ENCODE measurements around the gene PAX6.

The PAX6 gene

DNA sequence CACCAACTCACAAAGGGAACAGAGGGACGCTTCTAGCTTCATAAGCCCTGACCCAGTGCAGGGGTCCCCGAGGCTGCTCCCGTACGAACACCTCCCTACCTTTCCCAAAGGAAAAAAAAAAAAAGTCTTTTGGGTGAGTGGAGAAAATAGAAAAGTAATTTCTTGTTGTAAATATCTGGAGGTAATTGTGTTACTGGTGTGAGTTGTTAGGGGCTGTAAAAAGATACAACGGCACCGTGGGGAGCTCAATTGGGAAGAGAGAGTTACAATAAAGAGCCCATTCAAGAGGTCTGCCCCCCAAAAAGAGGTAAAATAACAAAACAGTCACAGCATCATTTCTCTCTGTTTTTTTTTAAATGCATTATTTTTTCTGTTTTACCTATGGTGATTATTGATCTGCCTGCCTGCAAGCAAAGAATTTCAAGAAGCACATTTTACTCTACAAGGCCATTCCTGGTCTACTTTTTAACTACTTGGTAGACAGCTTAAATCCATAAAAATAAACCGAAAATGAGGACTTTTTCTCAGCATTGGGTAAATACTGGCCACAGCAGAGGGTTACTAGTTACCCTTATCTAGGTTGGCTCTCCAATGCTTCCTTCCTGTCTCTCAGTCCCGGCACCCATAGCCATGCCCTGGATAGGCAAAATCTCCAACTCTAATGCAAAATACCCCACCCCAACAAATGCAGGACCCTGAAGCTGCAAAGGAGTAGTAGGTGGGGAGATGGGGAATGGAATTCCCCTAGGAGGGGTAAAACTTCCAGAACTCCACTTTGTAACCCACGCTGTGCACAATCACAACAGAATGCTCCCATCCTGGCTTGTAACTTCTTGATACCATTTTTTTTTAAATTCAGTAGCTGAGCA, 3.1 kb downstream of the PAX6 start:
- DNase-seq = no peak

DNA sequence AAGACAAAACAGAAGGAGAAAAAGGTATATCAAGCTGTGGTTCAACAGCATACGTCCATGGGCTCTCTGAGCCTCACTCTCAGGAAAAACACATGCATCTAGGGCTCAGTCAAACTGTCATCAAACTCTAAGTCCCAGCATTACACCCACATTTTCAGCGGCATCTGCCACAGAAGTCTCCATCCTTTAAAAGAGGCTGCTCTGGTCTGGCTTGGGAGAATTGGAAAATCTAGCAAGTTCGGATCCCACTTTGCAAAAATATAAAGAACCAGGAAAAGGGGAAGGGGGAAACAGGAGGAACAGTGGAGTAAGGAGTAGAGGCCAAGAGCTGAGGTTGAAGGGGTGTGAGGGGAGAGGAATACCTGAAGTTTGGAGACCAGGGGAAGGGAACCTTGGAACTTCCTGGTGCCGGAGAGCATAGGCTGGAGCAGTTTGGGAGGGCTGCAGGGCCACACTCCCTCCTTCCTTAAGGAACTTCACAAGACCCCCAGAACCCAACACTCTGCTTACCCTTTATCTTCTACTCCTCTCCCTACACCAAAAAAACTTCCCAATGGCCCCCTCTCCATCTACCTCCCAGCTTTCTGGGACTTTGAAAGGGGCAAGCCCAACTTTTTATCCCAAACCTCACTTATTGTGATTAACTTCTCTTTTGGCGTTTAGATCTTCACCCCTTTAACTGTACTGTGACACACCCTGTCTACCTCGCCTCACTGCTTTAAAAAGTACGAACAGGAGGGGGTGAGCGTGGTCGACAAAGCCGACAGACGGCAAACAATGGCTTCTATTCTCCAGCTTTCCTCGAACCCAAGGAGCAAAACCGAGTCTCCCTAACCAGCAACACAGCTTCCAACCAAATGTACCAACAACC, 4.0 kb downstream of the PAX6 start:
- no peak for DNase-seq

GRCh38 chr11:31806186-31806927, 4.8 kb downstream of the PAX6 start:
- DNase-seq = no peak

DNA sequence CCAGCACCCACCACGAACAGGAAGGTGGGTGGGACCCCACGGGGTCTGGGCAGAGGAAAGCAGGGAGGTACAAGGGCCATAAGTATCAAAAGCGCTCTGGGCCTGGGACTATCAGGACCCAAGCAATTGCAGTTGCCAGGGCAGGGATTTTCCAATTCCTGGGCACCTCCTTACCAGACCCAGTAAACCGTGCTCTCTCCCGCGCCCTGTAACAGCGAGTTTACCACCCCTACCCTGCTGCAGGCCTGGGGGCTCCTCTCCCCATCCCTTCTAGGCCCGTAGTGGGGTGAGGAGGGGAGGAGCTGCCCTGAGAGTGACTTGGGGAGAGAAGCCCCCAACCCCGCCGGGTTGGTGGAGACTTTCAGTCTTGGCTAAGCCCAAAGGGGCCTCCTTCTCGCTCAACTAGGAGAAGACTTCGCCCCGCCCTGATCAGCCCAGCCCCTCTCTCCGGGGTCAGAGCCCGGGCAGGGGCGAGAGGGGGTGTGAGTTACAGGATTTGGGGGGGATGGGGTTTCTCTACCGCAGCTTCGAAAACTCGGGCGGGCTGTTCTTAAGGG, 5.4 kb downstream of the PAX6 start:
- no peak for DNase-seq

DNA sequence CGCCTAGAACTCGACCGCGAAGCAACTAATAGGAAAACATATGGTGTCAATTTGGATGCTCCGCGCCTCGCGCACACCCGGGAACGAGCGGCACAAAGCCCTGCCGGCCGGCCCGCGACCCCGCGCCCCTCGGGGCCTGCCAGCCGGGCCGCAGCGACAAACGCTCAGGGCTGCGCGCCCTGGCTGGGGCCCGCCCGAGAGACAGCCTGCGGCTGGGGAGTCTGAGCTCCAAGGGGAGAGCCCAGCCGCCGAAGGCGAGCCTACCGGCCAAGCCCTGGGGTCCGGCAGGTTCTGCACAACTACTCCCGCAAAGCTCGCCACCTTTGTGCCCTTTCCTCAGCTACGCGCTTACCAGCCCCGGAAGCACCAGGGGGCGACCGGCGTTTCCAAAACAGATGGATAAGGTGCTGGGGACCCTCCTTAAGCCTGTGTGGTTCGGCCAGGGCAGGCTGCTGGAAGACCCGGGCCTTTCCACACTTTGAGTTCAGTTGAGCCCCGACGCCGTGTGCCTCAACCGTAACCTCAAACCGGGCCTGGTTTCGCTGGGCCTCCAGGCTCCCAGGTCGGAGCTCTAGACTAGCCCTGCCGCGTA, 6.0 kb downstream of the PAX6 start:
- DNase-seq = no peak

GRCh38 chr11:31804312-31805036, 6.6 kb downstream of the PAX6 start:
- no peak for DNase-seq

DNA sequence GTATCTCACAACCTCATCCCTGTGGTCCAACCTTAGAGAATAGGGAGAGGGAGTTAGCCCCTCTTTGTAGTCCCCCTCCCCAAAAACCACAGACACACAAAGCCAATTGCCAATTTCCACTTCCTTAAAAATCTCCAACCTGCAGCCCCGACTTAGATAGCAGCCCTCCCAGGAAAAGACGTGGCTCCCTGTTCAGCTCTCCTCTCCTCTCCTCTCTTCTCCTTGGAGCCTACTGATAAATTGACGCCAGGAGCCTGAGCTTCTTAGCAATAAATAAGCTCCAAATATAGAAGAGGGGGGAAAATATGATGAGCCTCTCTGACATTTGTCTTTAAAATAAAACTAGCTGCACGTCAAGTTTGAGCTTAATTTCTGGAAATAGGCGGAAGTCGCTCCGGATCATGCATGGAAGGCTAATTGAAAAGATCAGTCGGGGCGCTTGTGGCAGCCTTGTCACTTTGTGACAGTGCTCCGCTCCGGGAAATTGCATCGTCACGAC, 7.3 kb downstream of the PAX6 start:
- DNase-seq = no peak

- DNase-seq = no peak
Observed at GRCh38 chr11:31802990-31803812, 7.9 kb downstream of the PAX6 start.

DNA sequence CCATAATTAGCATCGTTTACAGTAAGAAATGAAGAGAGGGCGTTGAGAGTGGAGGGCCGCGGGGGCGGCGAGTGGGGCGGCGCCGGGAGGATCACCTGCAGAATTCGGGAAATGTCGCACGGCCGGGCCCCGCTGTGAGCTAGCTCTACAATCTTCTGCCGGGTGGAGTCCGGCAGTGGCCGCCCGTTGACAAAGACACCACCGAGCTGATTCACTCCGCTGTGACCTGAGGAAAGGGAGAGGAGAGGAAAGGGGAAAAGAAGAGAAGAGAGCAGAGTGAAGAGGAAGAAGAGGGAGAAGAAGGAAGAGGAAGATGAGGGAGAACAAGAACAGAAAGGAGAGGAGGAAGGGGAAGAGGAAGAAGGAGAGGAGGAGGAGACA, 8.5 kb downstream of the PAX6 start:
- DNase-seq = no peak

- DNase-seq = no peak
Observed at GRCh38 chr11:31802000-31802551, 9.0 kb downstream of the PAX6 start.

DNA sequence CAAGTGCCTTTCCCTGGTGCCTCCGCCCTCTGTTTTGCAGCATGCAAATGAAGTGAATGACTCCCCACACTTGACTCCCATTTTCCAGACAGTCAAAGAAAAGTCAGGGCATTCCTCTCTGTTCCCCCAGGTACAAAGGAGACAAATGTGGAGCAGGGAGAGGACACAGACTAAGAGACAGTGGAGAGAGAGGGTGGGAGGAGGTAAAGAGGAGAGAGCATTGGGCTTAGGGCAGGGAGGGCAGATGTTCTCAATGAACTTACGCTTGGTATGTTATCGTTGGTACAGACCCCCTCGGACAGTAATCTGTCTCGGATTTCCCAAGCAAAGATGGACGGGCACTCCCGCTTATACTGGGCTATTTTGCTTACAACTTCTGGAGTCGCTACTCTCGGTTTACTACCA, 9.8 kb downstream of the PAX6 start:
- no peak for DNase-seq

- no peak for DNase-seq
Observed at GRCh38 chr11:31800398-31801265, 10.5 kb downstream of the PAX6 start.

- DNase-seq = no peak
Observed at GRCh38 chr11:31799435-31800397, 11.4 kb downstream of the PAX6 start.

DNA sequence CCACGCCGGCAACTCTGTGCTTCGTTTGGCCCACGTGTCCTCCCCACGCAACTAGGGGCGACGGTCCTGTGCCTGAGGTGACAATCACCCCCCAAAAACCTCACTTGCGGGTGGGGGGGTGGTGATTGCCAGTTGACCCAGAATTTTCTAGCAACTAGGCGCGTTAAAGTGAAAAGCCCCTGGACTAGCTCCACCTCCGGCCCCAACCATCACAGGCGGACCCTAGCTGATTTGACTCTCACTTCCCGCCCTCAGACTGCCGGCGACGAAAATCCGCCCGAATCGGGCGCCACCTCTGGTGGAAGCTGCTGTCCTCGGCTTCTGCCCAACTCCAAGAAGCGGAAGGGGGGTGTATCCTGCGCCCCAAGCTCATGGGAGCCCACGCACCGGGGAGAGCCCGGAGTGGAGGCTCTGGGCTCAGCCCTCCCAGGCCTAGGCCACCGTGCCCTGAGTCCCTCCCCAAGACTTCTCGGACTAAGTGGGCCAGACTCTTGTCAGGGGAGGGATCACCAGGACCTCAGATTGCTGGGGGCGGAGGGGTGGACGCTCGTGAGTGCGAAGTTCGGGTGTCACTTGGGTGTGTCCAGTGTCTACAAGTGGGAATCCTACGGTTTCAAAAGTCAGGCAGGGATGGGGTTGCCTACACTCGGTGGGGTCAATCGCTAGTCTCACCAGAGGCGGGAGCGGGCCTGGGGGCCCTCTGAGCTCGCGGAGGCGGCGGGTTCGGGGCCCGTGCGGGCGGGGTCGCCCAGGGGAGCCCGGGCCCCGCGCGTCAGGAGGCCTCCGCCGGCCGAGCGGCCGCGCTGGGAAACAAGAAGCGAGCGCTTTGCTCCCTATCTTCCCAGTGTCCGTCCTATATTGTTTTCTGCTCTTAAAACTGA, 12.3 kb downstream of the PAX6 start:
- DNase-seq = no peak

DNA sequence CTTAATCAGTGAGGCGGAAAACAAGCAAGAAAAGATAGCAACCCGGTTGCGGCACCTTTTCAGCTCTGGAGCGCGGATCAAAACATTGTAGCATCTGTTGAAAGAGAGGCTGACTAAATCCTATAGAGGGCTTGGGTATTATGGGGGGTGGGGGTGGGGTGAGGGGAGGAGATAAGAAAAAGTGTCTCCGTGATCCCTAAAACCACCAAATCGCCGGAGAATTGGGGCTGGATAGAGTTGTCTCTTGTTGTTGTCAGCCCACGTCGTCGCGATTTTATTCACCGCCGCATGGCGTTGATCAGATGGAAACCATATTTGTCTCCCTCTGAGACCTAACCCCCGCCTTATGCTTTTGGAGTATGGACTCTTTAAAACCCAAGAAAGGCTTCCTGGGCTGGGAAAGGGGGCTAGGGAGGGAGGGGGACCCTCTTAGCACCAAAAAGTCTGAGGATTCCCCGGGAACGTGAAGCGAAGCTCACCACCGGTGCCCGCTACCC, 13.0 kb downstream of the PAX6 start:
- DNase-seq = no peak

GRCh38 chr11:31797190-31798056, 13.7 kb downstream of the PAX6 start:
- DNase-seq = no peak
